HL-60/S4 treated with retinoic acid at 250 ng/mL for 4 days and 3 days (cell line): ENCODE data around the gene PDE3B.
"Not testable (repeated sequence)": the region's sequence is repeated elsewhere in the genome, so short reads cannot be mapped to it uniquely, and the experiment has no call there.

Experiments
- in situ Hi-C: fragments of 300-500 bp; cut with MboI; formaldehyde crosslinking; loops from 2 replicates; pipeline ENCODE4 v1.7.0; 2022; ENCODE audit warnings: low sequenced_read_pairs

The PDE3B gene

DNA sequence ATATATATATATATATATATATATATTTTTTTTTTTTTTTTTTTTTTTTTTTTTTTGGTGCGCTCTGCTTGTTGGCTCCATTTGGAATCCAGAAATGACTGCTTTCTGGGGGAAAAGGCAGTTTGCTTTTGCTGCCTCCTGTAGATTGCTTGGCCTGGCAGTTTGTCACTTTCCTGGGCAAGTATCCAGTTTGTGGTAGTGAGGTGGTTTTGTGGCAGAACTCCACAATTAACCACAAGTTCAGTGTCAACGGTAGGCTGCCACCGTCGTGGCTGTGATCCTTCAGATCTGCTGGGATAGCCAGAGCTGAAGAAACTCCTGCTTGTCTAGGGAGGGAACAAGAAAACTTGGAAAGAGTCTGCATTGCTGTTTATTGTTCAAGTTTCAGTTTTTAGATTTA is 5.0 kb upstream of the PDE3B start:
- in situ Hi-C loops: no loop called here

DNA sequence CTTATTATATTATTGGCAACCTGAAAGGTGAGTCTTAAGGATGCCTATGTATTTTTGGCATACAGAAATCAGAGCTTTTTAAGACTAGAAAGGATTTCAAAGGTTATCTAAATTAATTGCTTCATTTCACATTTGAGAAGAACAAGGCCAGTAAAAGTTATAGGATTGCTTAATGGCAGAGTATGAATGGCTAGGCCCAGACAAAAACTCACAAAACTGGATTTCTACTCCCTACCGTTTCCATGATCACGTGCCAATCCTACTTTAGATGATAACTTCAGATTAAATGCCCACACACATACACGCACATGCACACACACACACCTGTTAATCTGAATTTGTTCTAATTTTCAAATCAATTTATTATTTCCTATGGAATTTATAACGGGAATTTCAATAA is 1.8 kb upstream of the PDE3B start:
- in situ Hi-C loops: no loop called here

DNA sequence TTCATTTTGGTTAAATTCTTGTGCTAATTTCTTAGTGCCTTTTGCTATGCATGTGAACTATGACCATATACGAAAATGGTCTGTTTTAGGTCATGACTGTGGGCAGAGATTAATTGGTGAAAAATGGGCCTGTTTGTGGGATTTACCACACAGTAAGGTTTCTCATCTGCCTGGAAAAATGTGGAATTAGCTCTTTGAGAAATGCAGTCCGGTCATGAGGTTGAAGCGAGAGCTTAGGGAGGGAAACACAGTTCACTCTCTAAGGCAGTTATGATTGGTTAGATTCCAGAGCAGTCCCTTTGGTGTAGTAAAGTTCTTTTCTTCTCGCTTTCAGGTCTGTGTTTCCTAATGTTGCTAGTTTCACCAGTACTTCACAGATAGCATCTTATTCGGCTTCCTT is 1.2 kb upstream of the PDE3B start:
- in situ Hi-C loops: no loop called here

DNA sequence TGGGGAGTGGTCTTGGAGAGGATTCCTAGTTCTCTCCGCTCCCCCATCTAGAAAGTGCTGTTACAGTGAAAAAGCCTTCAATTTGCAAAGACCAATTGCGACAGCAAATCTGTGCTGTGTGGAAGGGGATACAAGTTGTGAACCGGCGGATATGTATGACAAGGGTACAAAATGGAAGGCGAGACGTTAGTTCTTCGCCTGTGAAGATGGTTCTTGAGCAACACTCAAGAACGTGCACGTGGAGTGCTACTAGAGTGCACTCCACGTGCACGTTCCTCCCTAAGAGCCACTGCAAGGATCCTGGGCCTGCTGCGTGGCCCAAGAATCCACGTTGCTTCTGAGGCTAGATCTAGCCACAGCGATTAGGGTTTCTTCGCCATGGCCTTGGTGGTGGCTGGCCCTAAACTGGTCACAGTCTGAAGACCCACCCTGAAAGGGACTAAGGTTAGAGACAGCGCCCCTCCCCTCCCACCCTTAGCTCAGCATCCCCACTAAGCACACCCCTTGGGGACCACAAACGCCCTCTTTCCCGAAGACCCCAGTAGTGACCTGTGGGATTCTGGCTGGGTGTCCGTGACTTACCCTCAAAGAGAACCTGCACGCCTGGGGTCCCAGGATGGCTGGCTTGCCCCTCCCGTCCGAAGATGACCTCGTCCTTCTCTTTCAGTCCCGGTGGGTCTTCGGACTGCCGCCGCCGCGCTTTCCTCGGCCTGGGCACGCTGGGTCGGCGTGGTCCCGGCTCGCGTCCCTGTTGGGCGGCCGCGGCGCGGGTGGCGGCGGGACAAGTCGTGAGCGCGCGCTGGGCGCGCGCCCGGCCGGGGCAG is 519 bp upstream of the PDE3B start:
- in situ Hi-C loops: no loop called here

DNA sequence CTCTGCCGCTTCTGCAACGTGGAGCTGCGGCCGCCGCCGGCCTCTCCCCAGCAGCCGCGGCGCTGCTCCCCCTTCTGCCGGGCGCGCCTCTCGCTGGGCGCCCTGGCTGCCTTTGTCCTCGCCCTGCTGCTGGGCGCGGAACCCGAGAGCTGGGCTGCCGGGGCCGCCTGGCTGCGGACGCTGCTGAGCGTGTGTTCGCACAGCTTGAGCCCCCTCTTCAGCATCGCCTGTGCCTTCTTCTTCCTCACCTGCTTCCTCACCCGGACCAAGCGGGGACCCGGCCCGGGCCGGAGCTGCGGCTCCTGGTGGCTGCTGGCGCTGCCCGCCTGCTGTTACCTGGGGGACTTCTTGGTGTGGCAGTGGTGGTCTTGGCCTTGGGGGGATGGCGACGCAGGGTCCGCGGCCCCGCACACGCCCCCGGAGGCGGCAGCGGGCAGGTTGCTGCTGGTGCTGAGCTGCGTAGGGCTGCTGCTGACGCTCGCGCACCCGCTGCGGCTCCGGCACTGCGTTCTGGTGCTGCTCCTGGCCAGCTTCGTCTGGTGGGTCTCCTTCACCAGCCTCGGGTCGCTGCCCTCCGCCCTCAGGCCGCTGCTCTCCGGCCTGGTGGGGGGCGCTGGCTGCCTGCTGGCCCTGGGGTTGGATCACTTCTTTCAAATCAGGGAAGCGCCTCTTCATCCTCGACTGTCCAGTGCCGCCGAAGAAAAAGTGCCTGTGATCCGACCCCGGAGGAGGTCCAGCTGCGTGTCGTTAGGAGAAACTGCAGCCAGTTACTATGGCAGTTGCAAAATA is 816 bp downstream of the PDE3B start:
- in situ Hi-C loops: no loop called here

DNA sequence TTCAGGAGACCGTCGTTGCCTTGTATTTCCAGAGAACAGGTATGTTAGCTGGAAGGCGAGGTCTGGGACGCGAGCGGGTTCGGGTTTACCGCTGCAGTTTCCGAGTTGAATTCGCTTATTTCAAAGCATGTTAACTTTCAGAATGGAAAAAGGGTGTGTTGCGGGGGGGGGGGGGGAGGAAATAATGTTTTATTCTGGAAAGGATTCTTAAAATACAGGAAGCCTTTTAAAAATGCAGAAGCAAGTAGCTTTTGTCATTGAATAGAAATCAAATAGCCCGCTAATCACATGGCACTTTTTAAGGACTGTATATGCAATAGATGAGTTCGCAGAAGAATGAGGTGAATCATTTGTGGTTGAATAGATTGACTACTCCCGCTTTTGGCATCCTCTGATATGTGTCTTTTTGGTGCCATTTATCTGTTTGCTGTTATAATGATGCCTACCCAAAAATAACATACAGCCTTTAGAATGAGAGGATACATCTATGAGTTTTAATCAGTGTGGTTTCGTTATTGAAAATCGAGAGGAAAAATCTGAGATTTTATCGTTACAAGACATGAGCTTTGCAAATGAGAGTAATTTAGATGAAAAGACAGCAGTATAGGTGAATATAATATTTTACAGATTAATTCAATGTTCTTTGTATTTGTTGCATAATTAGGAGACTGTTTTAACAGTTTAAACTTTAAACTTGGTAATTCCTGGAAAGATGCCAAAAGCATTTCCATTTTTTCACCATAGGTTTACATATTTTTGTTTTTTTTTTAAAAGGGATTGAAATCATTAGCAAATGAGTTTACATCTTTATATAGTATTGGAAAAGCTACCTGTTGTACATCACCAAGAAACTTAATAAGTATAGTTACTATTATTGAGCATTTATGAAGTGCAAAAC is 1.7 kb downstream of the PDE3B start:
- in situ Hi-C loops: no loop called here

DNA sequence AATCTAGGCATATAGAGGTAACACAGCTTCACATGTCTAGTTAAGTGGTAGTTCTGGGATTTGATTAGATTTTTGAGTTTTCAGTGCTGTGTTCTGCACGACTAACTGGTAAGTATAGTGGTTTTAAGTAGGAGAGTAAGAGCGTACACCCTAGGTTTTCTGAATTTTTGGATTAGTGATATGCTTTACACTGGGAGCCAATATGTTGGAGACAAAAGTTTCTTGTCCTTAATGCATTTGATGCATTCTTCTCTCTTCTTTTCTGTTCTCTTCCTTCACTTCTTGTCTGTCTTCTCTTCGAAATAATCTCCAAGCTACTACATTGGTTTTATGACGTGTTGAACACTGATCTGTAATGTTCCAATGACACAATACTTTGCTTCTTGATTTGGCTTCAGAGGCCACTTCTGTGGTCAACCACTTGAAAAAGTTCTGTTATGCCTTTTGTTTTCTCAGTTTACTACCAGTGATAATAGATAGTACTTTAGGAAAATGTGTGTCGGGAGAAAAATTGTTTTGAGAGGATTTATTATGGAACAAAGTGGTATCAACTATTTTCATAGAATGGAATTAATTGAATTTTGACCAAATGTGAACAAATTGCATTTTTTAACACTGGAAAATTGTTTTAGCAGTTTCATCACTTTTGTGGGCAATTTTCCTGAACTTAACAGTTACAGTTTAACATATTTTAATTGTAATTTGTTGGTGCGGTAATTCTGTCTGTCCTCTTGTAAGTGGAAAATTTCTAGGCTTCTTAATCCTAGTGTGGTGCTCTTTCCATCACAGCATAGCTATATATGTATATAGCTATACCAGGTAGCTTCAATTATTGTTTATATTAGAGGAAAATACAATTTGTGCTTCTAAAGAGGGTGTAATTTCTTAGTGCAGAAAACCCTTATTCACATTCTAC is 2.6 kb downstream of the PDE3B start:
- in situ Hi-C loops: no loop called here

DNA sequence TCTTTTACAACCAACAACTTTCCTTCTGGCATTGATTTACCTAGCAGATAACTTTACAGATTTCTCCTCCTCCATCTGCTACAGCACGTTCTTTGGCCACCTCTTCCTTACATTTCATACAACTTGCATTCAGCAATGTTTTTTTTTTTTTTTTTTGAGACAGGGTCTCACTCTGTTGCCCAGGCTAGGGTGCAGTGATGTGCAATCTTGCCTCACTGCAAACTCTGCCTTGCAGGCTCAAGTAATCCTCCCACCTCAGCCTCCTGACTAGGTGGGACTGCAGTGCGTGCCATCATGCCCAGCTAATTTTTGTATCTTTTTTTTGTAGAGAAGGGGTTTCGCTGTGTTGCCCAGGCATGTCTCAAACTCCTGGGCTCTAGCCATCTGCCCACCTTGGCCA is 6.5 kb downstream of the PDE3B start:
- in situ Hi-C loops: no loop called here

DNA sequence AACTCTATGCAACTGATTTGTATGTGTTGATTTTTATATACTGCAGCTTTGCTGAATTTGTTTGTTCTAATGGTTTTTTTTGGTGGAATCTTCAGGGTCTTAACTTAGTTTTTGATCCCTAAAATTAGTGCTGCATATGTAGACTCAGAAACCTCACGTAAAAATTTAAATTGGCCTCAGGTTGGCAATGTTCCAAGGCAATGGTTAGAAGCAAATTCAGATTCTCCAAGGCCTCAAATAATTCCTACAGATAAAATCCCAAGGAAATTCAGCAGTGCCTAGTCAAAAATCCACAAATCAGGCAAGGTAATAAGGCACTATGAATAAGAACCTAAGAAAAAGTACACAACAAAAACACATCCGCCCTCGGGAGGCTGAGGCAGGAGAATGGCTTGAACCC is 9.5 kb downstream of the PDE3B start:
- in situ Hi-C loops: no loop called here

DNA sequence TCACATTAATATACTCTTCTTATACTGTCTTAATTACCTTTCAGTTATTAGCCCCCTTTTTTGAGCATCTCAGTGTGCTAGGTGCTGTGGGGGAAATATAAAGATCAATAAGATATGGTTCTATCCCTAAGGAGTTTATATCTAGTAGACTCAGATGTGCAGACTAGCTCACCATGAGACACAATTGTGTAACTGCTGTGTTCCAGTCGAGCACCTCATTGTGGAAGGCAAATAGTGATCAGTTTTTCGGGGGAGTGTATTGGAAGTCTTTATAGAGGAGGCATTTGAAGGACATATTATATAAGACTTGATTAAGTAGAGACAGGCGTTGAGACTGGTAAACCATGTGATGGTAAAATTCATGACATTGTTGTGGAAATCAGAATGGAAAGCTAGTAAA is 11.8 kb downstream of the PDE3B start:
- in situ Hi-C loops: no loop called here

DNA sequence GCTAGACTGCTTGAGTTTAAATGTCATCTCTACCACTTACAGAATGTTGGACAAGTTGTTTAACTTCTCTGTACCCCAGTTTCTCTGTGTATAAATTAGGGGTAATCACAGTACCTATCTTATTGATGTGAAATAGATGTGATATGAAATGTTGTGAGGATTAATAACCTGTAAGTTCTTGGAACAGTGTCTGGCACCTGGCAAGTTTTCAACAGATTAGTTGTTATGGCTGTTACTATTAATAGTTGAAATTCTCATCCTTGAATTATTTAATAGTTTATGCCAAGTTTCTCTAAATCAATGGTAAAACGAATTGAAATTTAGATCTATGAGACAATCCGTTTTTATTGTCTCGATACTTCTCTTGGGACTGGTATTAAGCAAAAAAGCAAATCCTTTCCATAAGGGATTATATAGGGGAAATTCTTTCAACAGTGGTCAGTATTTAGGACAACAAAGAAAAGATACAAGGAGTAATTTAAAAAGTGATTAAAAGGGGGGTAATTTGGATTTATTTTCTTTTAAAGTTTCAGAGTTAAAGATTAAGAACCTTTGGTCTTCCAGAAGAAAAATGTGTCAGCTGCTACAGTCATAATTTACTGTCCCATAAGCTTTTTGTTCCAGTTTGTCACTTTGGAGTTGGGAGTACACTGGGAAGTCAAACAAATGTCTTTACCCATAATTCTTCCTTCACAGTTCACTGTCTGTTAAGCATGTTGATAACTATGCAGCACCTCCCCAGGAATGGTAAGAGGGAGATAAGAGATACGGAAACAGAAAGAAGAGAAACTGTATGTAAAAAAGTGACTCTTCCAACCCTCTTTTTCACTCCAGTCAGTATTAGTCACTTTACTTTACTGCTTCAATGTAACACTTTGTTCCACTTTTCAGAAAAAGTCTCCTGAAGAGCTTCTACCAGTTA is 13.2 kb downstream of the PDE3B start:
- in situ Hi-C loops: no loop called here

DNA sequence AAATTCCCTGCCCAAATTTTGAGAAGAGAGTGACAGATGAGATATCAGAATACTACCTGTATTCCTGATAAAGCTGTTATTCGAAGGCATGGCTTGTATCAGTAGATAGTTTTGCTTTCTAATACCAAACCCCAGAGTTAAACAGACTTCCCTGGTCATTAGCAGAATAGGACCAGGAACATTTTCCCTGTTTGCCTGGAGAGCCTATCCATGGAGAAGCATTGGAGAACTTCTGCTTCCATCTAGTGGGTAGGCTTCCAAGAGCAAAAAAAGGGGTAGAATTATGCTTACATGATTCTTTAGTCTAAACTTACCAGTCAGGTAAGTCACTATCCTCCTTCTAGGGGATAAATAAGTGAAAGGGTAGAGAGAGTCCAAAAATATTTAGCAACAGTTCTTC is 14.2 kb downstream of the PDE3B start:
- in situ Hi-C loops: no loop called here

DNA sequence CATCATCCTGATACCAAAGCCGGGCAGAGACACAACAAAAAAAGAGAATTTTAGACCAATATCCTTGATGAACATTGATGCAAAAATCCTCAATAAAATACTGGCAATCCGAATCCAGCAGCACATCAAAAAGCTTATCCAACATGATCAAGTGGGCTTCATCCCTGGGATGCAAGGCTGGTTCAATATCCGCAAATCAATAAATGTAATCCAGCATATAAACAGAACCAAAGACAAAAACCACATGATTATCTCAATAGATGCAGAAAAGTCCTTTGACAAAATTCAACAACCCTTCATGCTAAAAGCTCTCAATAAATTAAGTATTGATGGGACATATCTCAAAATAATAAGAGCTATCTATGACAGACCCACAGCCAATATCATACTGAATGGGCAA is 21.3 kb downstream of the PDE3B start:
- in situ Hi-C loops: not testable (repeated sequence)

DNA sequence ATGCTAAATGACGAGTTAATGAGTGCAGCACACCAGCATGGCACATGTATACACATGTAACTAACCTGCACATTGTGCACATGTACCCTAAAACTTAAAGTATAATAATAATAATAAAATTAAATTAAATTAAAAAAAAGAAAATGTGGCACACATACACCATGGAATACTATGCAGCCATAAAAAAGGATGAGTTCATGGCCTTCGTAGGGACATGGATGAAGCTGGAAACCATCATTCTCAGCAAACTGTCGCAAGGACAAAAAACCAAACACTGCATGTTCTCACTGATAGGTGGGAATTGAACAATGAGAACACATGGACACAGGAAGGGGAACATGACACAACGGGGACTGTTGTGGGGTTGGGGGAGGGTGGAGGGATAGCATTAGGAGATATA is 23.7 kb downstream of the PDE3B start:
- in situ Hi-C loops: not testable (repeated sequence)

DNA sequence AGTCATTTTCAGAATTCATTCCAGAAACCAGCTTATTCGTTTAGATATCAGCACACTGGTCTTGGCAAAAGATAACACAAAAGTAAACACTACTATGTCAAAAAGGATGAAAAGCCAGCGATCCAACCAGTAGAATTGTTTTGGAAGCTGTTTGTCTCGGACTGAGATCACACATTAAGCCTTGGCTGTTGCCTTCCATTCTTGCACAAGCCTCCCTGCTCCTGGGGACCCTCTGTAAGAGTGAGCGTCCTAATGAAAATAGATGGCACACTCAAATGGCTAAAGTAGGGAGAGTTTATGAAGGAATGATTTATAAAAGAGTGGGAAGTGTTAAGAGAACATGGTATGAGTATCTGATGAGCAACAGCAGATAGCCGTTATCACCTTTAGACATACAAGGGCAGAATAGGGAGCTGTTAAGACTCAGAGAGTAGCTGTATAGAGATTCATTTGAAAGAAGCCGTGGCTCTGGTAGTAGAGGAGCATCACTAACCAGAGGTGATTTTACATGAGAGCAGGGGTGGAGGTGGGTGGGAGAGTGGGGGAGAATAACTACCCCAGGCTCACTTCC is 25.2 kb downstream of the PDE3B start:
- in situ Hi-C loops: no loop called here

DNA sequence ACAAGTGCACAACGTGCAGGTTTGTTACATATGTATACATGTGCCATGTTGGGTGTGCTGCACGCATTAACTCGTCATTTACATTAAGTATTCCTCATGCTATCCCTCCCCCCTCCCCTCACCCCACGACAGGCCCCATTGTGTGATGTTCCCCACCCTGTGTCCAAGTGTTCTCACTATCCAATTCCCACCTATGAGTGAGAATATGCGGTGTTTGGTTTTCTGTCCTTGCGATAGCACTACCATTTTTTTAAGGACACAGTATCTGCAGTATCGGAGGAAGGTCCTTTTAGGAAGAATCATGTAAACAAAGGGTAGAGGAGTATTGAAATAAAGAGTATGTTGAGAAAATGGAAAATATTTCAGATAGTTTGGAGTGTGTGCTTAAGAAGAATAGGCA is 25.9 kb downstream of the PDE3B start:
- in situ Hi-C loops: no loop called here

DNA sequence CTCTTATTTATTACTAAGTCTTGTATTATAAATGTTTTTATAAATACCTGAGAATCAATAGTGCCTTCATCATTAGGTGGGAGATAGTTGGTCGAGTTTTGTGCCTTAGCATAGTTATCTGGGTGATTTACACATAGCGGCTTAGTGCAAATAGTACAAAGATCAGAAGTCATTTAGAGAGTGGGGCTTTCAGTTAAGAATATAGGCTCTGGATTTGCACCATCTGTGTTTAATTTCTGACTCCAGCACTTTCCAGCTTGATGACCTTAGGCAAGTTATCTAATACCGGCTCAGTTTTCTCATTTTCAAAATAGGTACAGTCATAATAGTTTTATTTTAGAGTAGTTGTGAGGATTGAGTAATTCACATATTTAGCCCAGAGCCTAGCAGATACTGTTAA is 26.4 kb downstream of the PDE3B start:
- in situ Hi-C loops: no loop called here

DNA sequence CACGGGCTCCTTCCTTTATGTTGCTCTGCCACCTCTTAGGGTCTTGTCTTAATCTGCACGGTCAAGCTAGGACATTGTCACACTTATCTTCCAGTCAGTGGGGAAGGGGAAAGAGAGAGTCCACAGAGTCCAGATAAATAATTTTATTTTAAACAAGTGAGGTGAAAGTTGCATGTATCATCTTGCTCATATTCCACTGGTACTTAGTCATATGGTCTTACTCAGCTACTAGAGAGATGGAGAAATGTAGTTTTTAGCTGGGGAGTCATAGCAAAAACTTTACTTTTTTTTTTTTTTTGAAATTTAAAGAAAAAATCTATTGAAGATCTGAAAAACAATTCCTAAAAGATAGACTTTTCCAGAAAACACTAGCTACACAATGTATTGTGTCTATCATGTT is 29.0 kb downstream of the PDE3B start:
- in situ Hi-C loops: no loop called here

DNA sequence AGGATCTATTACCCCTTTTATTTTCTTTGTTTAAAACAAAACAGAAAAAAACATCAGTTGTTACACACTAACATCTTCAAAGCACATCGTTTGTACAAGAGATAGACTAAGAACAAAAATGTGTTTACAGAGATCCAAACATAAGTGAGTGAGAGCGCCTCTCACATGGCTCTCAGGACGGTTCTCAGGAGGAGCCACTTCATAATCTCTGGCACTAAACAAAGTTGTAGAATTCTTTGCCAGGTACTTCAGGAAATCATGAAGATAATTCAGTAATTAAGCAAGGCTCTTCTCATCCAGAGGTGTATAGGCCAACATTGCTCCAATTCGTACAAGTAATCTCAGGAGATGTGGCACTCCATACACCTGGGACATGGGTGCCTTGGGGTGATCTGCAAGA is 29.8 kb downstream of the PDE3B start:
- in situ Hi-C loops: no loop called here
